Measurements from ENCODE around the gene AFF3.

- TF ChIP-seq, protein P1, sequence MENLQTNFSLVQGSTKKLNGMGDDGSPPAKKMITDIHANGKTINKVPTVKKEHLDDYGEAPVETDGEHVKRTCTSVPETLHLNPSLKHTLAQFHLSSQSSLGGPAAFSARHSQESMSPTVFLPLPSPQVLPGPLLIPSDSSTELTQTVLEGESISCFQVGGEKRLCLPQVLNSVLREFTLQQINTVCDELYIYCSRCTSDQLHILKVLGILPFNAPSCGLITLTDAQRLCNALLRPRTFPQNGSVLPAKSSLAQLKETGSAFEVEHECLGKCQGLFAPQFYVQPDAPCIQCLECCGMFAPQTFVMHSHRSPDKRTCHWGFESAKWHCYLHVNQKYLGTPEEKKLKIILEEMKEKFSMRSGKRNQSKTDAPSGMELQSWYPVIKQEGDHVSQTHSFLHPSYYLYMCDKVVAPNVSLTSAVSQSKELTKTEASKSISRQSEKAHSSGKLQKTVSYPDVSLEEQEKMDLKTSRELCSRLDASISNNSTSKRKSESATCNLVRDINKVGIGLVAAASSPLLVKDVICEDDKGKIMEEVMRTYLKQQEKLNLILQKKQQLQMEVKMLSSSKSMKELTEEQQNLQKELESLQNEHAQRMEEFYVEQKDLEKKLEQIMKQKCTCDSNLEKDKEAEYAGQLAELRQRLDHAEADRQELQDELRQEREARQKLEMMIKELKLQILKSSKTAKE (CRISPR knock-in tag; IDR thresholded peaks at IDR 0.05; ENCODE audit: borderline replicate concordance) = no peak
- TF ChIP-seq ZNF274 (CRISPR knock-in tag; IDR thresholded peaks at IDR 0.05) (no peak), YEATS4 (CRISPR knock-in tag; IDR thresholded peaks at IDR 0.05; ENCODE audit: borderline replicate concordance) (no peak)
Measured at GRCh38 chr2:99948010-99948409, 194.4 kb downstream of the AFF3 start.

Measured in HepG2 (cell line).